OCI-LY1 (cell line): ENCODE data around the gene AGPAT2.

Experiments
- EZH2 ChIP-seq: fragments of 200-600 bp; sonication (generic), shearing (Covaris generic); IDR thresholded peaks from 2 replicates; pipeline ENCODE4 v1.8.0; 2017; ENCODE audit warnings: borderline replicate concordance, mixed run types, mild to moderate bottlenecking, antibody characterized with exemption, low read length, moderate library complexity, mixed read lengths
- TF ChIP-seq, protein P1 (sequence below): fragments of 200-600 bp; sonication (generic), shearing (Covaris generic); IDR thresholded peaks from 2 replicates; pipeline ENCODE4 v1.5.1; 2017; ENCODE audit warnings: mild to moderate bottlenecking, antibody characterized with exemption, low read length, moderate library complexity, mixed read lengths

DNA sequence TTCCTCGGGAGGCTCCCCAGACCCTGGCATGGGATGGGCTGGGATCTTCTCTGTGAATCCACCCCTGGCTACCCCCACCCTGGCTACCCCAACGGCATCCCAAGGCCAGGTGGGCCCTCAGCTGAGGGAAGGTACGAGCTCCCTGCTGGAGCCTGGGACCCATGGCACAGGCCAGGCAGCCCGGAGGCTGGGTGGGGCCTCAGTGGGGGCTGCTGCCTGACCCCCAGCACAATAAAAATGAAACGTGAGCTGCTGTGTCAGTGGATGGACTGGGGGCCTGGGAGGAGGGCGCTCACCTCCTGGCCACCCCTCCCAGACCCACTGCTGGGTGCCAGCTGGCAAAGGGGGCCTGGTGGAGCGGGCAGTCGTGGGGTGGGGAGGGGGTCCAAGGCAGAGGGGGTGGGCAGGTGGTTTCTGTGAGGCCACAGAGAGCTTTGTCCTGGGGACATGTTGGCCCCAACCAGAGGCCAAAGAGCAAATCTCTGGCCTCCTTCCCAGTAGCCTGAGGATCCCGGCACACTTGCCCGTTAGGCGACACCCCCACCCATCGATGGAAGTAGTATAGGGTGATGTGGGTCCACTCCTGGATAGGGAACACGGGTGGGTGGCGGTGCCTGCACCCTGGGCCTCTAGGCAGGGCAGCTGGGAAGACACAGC, 14.7 kb downstream of the AGPAT2 start:
- no peak for TF ChIP-seq EZH2
- TF ChIP-seq, protein P1, sequence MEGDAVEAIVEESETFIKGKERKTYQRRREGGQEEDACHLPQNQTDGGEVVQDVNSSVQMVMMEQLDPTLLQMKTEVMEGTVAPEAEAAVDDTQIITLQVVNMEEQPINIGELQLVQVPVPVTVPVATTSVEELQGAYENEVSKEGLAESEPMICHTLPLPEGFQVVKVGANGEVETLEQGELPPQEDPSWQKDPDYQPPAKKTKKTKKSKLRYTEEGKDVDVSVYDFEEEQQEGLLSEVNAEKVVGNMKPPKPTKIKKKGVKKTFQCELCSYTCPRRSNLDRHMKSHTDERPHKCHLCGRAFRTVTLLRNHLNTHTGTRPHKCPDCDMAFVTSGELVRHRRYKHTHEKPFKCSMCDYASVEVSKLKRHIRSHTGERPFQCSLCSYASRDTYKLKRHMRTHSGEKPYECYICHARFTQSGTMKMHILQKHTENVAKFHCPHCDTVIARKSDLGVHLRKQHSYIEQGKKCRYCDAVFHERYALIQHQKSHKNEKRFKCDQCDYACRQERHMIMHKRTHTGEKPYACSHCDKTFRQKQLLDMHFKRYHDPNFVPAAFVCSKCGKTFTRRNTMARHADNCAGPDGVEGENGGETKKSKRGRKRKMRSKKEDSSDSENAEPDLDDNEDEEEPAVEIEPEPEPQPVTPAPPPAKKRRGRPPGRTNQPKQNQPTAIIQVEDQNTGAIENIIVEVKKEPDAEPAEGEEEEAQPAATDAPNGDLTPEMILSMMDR, result no peak
